GM18502 (cell line): ENCODE measurements around the gene DTNB.
"Not testable (repeated sequence)": the region's sequence is repeated elsewhere in the genome, so short reads cannot be mapped to it uniquely, and the experiment has no call there.

ENCODE experiments used
- ATAC-seq: cut with Tn5 transposase; IDR thresholded peaks from one replicate; pipeline ENCODE4 v1.9.1; 2021; ENCODE audit warnings: mild to moderate bottlenecking; ENCODE audit not compliant: unreplicated experiment, poor library complexity

Gene DTNB

GRCh38 chr2:25551316-25551715 lies 122.1 kb downstream of the DTNB start:
- ATAC-seq, result no peak

- not testable (repeated sequence) for ATAC-seq
Measured at GRCh38 chr2:25549571-25549970, 123.8 kb downstream of the DTNB start.

GRCh38 chr2:25548601-25549000 lies 124.8 kb downstream of the DTNB start:
- no peak for ATAC-seq

GRCh38 chr2:25546852-25547251 lies 126.5 kb downstream of the DTNB start:
- ATAC-seq, result no peak

GRCh38 chr2:25545899-25546298 lies 127.5 kb downstream of the DTNB start:
- ATAC-seq, result no peak

- ATAC-seq, result no peak
Measured at GRCh38 chr2:25544445-25544844, 128.9 kb downstream of the DTNB start.

GRCh38 chr2:25543939-25544338 lies 129.4 kb downstream of the DTNB start:
- no peak for ATAC-seq

GRCh38 chr2:25541378-25541777 lies 132.0 kb downstream of the DTNB start:
- no peak for ATAC-seq

- no peak for ATAC-seq
Measured at GRCh38 chr2:25539136-25539535, 134.2 kb downstream of the DTNB start.

GRCh38 chr2:25537526-25537925 lies 135.9 kb downstream of the DTNB start:
- ATAC-seq, result no peak

- not testable (repeated sequence) for ATAC-seq
Measured at GRCh38 chr2:25535411-25536289, 137.7 kb downstream of the DTNB start.

GRCh38 chr2:25534937-25535336 lies 138.4 kb downstream of the DTNB start:
- ATAC-seq, result not testable (repeated sequence)

GRCh38 chr2:25534455-25534854 lies 138.9 kb downstream of the DTNB start:
- ATAC-seq, result no peak

GRCh38 chr2:25533771-25534170 lies 139.6 kb downstream of the DTNB start:
- ATAC-seq, result not testable (repeated sequence)

GRCh38 chr2:25532521-25532920 lies 140.9 kb downstream of the DTNB start:
- no peak for ATAC-seq

- ATAC-seq, result no peak
Measured at GRCh38 chr2:25529034-25529433, 144.3 kb downstream of the DTNB start.

GRCh38 chr2:25528173-25528572 lies 145.2 kb downstream of the DTNB start:
- ATAC-seq, result no peak

- ATAC-seq, result peak; percentile 64
Measured at GRCh38 chr2:25524507-25524906, 148.9 kb downstream of the DTNB start.

- no peak for ATAC-seq
Measured at GRCh38 chr2:25523060-25523459, 150.3 kb downstream of the DTNB start.

- peak; percentile 69 for ATAC-seq
Measured at GRCh38 chr2:25521665-25522387, 151.6 kb downstream of the DTNB start.

GRCh38 chr2:25521126-25521525 lies 152.3 kb downstream of the DTNB start:
- ATAC-seq, result no peak
